ENCODE results near the gene CIC.

DNA sequence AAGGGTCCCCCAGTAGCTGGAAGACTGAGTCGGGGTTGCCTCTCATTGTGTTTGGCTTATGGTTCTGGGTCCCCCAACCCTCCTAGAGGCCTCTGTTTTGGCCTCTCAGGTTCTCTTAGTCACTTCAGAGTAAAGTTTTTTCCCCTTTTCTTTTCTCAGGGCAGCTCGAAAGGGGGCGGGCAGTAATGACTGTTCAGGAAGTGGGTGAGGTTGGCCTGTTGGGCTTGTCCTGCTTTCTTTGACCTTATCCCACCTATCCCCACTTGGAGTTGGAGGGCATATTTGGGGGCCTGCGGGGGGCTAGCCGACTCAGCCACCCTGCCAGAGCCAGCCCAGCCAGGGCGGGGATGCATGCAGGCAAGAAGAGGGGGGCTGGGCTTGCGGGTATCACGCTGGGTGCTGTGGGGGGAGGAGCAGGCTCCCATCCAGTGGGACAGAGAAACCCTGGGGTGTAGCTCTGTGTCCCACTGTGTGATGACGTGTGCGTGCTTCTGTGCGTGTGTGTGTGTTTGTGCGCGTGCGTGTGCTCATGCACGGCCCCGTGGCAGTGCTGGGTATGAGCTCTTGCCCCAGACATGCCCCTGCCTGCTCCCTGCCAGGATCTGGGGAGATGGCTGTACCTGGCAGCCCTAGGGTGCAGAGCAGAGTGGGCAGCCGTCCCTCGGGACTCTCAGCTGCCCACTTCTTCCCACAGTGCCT, 1.4 kb downstream of the CIC start:
- TF ChIP-seq, protein P1, sequence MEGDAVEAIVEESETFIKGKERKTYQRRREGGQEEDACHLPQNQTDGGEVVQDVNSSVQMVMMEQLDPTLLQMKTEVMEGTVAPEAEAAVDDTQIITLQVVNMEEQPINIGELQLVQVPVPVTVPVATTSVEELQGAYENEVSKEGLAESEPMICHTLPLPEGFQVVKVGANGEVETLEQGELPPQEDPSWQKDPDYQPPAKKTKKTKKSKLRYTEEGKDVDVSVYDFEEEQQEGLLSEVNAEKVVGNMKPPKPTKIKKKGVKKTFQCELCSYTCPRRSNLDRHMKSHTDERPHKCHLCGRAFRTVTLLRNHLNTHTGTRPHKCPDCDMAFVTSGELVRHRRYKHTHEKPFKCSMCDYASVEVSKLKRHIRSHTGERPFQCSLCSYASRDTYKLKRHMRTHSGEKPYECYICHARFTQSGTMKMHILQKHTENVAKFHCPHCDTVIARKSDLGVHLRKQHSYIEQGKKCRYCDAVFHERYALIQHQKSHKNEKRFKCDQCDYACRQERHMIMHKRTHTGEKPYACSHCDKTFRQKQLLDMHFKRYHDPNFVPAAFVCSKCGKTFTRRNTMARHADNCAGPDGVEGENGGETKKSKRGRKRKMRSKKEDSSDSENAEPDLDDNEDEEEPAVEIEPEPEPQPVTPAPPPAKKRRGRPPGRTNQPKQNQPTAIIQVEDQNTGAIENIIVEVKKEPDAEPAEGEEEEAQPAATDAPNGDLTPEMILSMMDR (IDR thresholded peaks at IDR 0.05), result no peak
- TF ChIP-seq POLR2A (IDR thresholded peaks at IDR 0.05), result peak; percentile 53 to 59 (median 55)

All from body of pancreas (tissue), 4 donors.